Effector memory CD4-positive, alpha-beta T cell (primary cell): ENCODE data around the gene SPANXA1.
"Not testable (repeated sequence)": the region's sequence is repeated elsewhere in the genome, so short reads cannot be mapped to it uniquely, and the experiment has no call there.

Source experiments
- DNase-seq, 3 donors: peaks; one replicate each; pipeline ENCODE4 v3.0.0-alpha.2; 2020
- H3K27ac ChIP-seq: 2 replicates; pipeline ENCODE4 v1.7.0; 2013; ENCODE audit warnings: mild to moderate bottlenecking, low read length, moderate library complexity; ENCODE audit not compliant: insufficient read depth, poor library complexity, severe bottlenecking
- H3K27me3 ChIP-seq: replicated peaks from 2 replicates; pipeline ENCODE4 v1.7.0; 2013; ENCODE audit warnings: mild to moderate bottlenecking, low read length; ENCODE audit not compliant: insufficient read depth, control insufficient read depth, poor library complexity, severe bottlenecking
- H3K36me3 ChIP-seq: 2 replicates; pipeline ENCODE4 v1.7.0; 2013; ENCODE audit warnings: mild to moderate bottlenecking, low read length, moderate library complexity; ENCODE audit not compliant: control insufficient read depth, insufficient read depth
- H3K4me1 ChIP-seq: 2 replicates; pipeline ENCODE4 v1.7.0; 2013; ENCODE audit warnings: low read length, mild to moderate bottlenecking; ENCODE audit not compliant: control insufficient read depth, insufficient read depth, poor library complexity, severe bottlenecking
- H3K4me3 ChIP-seq: 2 replicates; pipeline ENCODE4 v1.7.0; 2013; ENCODE audit warnings: low read length, low read depth, mild to moderate bottlenecking; ENCODE audit not compliant: insufficient read depth, poor library complexity, severe bottlenecking
- H3K9me3 ChIP-seq: 2 replicates; pipeline ENCODE4 v1.7.0; 2013; ENCODE audit warnings: mild to moderate bottlenecking, low read length, moderate library complexity; ENCODE audit not compliant: control insufficient read depth
- total RNA-seq, 3 donors: gene quantifications; one replicate each; lab custom pipeline; 2026; lab: John Stamatoyannopoulos, UW

Gene SPANXA1, protein sequence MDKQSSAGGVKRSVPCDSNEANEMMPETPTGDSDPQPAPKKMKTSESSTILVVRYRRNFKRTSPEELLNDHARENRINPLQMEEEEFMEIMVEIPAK
- 0 reads per million in 3 donors for total RNA-seq

DNA sequence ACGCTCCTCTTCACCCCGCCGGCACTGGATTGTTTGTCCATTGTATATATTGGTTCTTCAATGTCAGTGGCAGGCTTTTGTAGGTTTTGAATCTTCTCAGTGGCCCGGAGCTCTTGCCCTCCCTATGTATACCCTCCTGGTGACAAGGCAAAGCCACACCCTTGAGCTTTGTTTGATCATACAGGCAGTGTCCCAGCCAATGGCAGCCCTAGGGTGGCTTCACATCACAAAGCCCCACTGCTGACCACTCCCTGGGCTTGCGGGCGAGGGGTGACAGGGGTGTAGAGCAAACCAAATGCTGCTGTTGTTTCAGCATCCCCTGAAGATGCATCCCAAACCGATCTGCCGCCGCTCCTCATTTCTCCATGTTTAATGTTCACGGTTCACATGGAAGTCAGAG, at the start of gene SPANXA1:
TSS of gene SPANXA1 (minus strand) at position 101 of the 400 bp plus-strand sequence. CDS start at position 41, 60 bp downstream.
- DNase-seq, H3K27ac ChIP-seq, H3K36me3 ChIP-seq, H3K4me1 ChIP-seq, H3K9me3 ChIP-seq, H3K27me3 ChIP-seq, H3K4me3 ChIP-seq: not testable (repeated sequence)

DNA sequence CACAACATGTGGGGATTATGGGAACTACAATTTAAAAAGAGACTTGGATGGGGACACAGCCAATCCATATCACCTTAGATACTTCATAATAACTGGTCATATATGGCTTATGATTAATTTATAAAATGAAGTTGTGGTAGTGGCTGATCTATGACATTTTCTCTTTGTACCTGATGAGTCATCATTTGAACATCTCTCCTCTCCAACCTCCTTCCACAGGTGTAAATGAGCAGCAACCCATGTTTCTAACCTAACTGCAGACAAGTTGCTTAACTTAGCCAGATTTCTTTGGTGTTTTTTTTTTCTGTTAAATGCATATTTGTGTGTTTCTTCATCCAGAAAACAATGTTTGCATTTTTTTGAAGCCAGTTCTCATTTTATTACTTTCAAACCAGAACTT, 47.6 kb upstream of the SPANXA1 start:
- Histone ChIP-seq H3K27me3 (no peaks in the 10 kb centered on the region), H3K9me3 (no peaks in the 10 kb centered on the region), H3K4me3 (no peak overlapping the region), H3K27ac (no peak overlapping the region), H3K36me3 (no peaks in the 10 kb centered on the region), H3K4me1 (no peaks in the 10 kb centered on the region)
- DNase-seq = no peak

DNA sequence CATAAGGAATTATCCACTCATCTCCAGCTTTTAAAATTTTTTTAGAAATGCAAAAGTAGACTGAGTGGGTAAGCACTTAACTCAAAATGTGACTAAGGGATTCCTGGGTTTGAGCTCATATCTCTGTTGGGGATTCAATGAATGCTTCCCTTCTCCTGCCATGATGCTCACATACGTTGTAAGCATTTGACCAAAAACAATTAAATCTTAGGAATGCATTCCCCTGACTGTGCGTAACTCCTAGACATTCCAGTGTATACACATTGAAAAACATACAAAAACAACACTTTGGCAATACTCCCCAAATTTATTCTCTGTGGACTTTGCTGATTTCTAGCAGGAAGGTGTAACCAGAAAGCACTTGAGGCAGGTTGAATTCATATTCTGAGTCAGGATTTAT, 34.8 kb upstream of the SPANXA1 start:
- H3K27me3 ChIP-seq = no peaks in the 10 kb centered on the region
- H3K9me3 ChIP-seq = no peaks in the 10 kb centered on the region
- no peak overlapping the region for H3K27ac ChIP-seq
- no peak overlapping the region for H3K4me3 ChIP-seq
- no peaks in the 10 kb centered on the region for H3K4me1 ChIP-seq
- no peak for DNase-seq
- H3K36me3 ChIP-seq = no peaks in the 10 kb centered on the region

DNA sequence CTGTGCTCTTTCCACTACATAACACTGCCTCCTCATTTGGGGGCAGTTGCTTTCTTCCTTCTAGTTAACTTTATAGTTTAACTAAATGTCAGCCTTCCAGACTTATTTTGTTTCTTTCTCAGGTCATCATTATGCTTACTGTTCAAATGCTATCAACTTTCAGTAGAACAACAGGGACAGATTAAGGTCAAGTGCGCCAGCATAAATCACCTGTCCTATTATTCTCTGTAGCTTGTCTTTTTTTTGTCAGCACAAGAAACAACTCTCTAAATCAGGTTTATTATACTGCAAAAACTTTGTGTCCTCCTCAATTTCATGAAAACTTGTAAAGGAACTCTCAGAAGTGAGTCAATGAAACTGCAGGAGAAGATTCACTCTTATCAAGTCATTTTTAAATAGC, 24.6 kb upstream of the SPANXA1 start:
- H3K27me3 ChIP-seq = no peaks in the 10 kb centered on the region
- no peak overlapping the region for H3K27ac ChIP-seq
- DNase-seq = no peak
- no peaks in the 10 kb centered on the region for H3K4me1 ChIP-seq
- no peak overlapping the region for H3K4me3 ChIP-seq
- H3K9me3 ChIP-seq = no peaks in the 10 kb centered on the region
- H3K36me3 ChIP-seq = no peaks in the 10 kb centered on the region

DNA sequence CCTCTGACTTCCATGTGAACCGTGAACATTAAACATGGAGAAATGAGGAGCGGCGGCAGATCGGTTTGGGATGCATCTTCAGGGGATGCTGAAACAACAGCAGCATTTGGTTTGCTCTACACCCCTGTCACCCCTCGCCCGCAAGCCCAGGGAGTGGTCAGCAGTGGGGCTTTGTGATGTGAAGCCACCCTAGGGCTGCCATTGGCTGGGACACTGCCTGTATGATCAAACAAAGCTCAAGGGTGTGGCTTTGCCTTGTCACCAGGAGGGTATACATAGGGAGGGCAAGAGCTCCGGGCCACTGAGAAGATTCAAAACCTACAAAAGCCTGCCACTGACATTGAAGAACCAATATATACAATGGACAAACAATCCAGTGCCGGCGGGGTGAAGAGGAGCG, 4.9 kb upstream of the SPANXA1 start, which contains the start of gene SPANXA2:
TSS of gene SPANXA2 (plus strand) at position 301 of the 400 bp plus-strand sequence. CDS start at position 361, 60 bp downstream.
- not testable (repeated sequence) for H3K4me3 ChIP-seq, H3K4me1 ChIP-seq, H3K36me3 ChIP-seq, H3K9me3 ChIP-seq, H3K27ac ChIP-seq, DNase-seq, H3K27me3 ChIP-seq

DNA sequence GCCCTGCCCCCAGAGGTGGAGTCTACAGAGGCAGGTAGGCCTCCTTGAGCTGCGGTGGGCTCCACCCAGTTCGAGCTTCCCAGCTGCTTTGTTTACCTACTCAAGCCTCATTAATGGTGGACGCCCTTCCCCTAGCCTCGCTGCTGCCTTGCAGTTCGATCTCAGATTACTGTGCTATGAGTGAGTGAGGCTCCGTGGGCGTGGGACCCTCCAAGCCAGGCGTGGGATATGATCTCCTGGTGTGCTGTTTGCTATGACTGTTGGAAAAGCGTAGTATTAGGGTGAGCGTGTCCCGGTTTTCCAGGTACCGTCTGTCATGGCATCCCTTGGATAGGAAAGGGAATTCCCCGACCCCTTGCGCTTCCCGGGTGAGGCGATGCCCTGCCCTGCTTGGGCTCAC, 42.0 kb downstream of the SPANXA1 start:
- H3K9me3 ChIP-seq, DNase-seq, H3K4me1 ChIP-seq, H3K36me3 ChIP-seq, H3K27me3 ChIP-seq, H3K27ac ChIP-seq, H3K4me3 ChIP-seq: not testable (repeated sequence)
